DLD1 (cell line): Measurements from ENCODE around the gene F7.
"Not testable (repeated sequence)": the region's sequence is repeated elsewhere in the genome, so short reads cannot be mapped to it uniquely, and the experiment has no call there.

Experiments used
- in situ Hi-C: cut with HindIII; loops from 2 replicates; pipeline ENCODE4 v1.10.0; 2017; ENCODE audit warnings: low sequenced_read_pairs

Gene F7

DNA sequence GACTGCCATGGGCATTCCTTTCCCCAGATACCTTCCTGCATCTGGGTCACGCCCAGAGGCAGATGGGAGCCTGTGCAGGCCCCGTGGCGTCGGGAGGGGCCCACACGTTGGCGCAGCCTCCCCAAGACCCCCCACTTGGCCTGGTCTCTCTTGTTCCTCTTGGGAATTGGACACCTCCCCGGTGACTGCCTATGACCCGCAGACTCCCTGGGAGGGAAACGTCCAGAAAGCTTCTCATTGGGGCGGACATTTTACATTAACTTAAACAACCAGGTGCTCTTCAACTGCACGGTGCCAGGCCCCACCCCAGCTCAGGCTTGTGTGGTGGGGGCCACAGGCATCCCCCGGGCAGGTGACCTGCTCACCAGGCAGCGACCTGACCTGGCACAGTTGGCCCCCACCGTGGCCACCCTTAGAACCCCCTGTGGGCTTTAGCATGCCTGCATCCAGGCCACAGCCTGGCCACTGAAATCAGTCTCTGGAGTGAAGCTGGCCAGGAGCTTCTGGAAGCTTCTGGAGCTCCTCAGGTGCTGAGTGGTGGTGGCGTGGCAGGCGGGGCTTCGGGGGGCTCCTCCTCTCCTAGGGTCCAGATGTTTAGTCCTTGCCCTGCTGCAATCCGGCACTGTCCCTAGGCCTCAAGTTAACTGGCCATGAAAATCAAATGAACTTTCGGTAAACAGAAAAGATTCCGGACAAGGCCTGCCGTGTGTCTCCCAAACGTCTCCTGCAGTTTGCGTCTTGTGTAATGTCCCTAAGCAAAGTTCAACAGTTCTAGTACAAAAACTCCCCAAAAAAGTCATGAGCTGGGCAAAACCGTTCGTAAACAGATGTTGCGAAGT lies 44.3 kb downstream of the F7 start:
- in situ Hi-C loops: no loop called here

DNA sequence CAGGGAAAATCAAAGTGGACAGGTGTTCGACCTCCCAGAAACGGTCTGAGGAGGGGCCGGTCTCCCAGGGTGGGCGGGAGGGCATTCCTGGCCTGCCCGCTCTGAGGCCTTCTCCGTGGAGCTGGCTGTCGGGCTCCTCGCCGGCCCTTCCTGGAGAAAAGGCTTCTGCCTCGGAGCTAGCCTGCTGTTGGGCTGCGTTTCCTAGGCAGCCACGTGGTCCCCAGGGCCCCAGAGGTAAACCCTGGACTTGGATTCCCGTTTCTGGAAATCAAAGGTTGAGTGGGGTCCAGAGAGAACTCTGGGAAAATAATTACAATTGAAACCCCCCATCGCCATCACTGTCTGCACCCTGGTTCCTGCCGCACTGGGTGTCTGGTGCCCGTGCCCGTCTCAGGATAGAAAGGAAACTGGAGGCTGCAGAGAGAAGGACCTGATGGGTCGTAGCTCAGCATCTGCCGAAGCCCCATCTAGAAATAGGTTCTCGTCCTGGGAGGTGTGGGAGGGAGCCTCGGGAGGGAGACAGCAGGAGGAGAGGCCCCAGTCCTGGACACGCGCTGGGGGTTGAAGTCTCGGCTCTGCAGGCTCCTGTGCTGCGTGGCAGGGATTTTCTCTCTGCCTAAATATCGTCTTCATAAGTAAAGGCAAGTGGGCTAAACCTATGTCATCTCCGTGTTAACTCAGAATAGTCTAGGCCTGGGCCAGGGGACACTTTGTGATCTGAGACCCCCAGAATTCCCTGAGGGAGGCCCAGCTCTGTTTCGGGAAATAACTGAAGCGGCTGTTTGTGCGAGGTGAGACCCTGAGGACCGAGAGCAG lies 45.2 kb downstream of the F7 start:
- in situ Hi-C loops: no loop called here

DNA sequence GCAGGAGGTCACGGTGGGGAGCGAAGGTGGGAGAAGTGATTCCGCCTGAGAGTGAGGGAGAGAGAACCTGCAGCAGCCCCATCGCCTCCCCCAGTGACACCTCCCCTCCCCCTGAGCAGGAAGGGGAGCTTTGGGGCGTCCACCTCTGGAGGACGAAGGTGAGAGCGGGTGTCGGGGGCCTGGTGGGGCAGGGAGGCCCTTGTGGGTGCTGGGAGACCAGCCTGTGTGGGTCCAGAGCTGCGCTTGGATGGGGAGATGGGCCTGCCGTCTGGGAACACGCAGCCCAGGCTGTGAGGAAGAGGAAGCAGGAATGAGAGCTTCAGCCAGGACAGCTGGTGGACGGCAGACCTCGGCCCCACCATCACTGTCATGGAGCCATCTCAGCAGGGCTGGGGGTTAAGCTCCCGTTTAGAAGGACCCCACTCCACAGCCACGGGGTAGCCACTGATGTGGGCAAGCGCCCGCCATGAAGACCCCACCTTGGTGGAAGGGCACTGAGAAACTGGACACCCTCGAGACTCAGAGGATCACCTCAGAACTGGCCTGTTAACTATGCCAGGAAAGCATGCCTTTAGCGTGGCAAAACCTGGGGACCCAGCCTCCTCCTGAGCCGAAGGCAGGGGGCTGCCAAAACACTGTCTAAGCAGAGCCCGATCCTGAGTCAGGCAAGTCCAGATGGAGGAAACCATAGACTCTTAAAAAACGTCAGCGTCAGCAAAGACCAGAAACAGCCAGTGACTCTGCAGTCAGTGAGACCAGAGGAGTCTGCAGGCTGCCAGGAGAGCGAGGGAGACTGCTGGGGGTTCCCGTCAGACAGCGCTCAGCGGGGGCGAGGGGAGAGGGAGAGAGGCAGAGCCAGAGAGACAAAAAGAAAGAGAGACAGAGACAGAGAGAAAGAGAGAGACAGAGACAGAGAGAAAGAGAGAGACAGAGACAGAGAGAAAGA lies 46.4 kb downstream of the F7 start:
- in situ Hi-C loops: no loop called here

DNA sequence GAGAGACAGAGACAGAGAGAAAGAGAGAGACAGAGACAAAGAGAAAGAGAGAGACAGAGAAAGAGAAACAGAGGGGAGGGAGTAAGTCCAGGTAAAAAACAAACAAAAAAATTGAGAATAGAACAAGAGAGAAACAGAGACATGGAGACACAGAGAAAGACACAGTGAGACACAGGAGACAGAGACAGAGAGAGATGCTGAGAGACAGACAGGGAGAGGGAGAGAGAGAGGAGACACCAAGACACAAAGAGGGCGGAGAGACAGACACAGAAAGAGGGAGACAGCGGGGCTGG lies 47.0 kb downstream of the F7 start:
- in situ Hi-C loops: no loop called here

DNA sequence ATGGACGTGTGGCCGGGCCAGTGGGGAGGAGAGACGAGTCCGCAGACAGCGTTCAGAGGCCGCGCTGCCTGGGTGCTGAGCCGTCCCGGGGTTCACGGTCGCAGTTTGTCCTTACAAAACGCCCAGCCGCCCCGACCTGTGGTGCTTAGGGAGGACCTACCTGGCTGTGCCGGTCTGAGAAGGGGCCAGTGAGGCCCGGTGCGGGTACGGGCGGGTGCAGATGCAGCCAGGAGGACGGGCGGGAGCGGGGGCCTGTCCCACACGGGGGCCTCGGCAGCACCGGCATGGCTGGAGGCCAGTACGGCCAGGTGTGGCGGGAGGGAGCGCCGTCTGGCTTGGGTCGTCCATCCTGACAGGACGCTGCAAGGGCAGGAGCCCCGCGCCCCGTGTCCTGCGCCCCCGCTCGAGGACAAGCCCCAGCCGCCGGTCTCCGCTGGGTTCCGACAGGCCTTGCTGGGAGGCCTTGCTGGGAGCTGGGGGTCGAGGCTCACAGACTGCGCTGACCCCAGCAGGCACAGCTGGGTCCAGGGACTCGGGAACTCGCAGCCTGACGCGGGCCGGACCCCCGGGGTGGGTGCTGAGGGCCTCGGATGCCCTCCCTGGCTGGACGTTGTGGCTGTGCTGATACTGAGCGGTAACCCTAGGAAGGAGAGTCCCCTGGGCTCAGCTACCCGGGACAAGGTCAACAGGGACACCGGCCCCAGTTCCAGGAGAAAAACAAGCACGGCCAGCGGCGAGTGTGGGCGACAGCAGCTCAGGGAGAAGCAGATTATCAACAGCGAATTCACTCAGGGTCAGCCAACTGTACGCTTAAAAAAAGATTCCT lies 47.6 kb downstream of the F7 start:
- in situ Hi-C loops: no loop called here

DNA sequence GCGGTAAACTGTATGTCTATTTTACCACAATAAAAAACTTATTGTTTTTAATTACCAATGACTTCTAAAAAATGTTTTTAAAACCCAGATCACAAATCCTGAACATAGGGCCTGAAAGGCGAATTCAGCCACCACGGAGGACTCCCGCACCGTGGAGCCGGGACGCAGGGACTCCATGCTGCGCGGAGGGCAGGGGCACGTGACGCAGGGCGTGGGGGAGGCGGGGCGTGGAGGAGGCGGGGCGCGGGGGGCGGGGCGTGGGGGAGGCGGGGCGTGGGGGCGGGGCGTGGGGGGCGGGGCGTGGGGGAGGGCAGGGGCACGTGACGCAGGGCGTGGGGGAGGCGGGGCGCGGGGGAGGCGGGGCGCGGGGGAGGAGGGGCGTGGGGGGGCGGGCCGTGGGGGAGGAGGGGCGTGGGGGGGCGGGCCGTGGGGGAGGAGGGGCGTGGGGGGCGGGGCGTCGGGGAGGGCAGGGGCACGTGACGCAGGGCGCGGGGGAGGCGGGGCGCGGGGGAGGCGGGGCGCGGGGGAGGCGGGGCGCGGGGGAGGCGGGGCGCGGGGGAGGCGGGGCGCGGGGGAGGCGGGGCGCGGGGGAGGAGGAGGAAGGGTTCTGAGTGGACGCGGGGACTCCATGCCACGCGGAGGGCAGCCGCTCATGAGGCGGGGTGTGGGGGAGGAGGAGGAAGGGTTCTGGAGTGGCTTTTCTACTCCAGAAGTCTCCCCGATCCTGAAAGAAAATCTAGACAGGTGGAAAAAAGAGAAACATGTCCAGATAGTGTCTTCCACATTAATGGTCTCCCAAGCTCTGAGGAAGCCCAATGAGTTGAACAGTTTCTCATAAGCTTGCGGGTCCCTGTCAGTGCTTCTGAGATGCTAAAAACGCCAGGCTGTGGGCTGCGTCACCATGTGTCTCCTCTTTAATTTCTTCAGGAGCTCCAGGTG lies 48.5 kb downstream of the F7 start:
- in situ Hi-C loops: no loop called here

DNA sequence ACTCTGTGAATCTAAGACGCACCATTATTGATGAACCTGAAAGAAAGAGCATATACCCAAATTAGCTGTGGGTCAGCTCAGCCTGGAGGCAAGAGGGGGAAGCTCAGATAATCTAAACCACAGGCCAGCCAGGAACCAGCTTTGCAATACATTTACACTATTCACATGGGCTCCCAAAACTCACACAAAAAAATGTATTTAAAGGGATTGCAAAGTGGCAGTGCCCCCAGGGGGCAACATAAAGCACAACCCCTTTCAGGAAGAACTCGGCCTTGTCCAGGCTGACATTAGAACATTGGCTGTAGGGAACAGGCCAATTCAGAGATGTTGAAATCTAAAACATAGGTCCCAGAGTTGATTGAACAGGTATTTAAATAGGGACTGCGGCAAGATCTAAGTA lies 49.6 kb downstream of the F7 start:
- in situ Hi-C loops: no loop called here

DNA sequence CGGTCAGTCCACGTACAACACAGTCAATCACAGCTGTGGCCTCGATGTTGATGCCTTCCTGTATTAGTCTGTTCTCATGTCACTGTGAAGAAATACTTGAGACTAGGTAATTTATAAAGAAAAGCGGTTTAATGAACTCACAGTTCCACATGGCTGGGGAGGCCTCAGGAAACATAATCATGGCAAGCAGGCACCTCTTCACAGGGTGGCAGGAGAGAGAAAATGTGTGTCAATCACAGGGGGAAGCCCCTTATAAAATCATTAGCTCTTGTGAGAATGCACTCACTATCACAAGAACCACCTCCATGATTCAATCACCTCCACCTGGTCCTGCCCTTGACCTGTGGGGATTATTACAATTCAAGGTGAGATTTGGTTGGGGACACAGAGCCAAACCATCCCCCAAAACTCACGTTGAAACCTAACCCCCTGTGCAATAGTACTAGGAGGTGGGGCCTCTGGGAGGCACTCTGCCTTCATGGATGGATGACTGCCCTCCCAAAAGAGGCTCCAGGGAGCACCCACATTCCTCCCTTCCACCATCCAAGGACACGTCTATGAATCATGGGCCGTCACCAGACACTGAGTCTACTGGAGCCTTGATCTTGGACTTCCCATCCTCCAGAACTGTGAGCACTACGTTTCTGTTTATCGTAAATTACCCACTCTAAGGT lies 50.5 kb downstream of the F7 start:
- in situ Hi-C loops: no loop called here

DNA sequence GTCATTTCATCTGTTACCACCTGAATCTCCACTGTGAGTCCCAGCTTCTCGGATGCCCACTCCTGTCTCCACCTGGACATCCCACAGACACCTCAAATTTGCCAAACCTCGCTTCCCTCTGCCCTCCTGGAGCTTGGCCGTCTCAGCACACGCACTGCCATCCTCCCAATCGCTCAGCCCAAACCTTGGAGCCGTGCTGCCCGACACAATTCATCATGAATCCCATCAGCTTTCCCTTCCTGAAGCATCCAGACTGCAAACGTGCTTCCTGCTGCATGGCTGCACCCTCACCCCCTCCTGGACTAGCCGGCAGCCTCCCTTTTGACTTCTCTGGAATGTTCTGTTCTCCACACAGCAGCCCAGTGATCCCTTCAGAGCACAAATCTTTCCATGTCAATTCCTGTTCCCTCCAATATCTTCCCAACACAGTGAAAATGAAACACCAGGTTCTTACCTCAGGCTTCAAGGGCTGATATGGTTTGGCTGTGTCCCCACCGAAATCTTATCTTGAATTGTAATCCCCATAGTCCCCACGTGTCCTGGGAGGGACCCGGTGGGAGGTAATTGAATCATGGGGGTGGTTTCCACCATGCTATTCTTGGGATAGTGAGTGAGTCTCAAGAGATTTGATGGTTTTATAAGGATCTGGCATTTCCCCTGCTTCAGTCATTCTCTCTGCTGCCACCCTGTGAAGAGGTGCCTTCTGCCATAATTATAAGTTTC lies 51.8 kb downstream of the F7 start:
- in situ Hi-C loops: no loop called here

DNA sequence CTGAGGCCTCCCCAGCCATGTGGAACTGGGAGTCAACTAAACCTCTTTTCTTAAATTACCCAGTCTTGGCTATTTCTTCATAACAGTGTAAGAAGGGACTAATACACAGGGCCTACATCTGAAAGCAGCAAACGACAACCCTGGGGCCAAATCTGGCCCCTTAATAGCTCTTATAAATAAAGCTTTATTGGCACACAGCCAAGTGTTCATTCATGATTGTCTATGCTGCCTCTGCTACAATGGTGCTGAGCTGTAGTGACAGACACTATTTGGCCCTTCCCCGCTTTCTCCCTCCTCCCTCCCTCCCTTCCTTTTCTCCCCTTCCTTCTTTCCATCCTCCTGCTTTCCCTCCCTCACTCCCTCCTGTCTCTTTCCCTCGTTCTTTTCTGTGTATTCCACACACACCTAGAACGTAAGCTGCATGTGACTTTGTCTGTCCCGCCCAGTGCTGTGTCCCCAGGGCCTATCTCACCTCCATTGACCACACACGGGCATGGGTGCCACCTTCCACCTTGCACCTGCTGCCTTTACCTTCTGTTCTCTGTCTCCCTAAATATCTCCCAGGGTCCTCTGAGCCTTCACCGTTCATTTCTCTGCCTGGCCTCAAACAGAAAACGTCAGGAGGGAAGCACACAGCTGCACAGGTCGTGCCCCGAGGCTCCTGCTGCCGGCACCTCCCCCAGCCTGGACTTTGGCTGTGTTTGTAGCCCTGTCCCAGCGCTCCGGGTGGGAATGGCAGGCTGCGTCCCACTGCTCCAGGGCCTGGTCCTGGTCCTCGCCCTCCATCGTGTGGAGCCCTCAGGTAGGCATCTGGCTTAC lies 52.5 kb downstream of the F7 start, which contains the start of gene PROZ:
Gene PROZ (plus strand): TSS at position 720 of the 819 bp plus-strand sequence. CDS start 13 bp downstream, at position 733.
- in situ Hi-C loops: no loop called here

DNA sequence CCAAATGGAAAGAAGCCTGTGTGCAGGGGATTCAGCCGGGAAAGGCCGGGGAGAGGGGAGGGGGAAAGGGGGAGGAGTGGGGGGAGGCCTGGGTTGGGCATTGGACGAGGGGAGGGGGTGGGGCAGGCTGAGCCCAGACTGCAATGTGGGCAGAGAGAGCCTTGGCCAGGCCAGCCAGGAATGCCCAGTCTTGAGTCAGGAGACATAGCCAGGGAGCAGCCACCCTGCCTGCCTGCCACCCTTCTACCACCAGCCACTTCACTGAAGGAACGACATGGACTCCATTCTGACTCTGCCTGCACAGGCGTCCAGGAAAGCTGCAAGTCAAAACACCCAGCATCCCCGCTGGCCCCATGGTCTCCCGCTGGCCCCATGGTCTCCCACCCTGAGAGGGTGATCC lies 53.4 kb downstream of the F7 start:
- in situ Hi-C loops: no loop called here

DNA sequence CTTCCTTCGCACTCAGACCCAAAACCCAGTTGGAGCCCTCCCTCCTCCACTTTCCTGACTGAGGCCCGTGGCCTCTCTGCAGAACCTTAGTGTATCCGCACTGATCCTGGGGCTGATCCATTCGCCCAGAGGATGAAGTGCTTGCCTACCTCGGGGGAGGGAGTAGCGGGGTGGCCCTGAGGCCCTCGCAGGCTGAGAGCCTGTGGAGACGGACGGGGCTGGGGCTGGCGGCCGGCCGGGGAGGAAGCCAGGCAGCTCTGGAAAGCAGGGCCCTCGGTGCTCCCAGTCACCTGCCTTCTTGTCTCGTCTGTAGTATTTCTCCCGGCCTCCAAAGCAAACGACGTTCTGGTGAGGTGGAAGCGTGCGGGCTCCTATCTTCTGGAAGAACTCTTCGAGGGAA lies 54.1 kb downstream of the F7 start:
- in situ Hi-C loops: no loop called here

DNA sequence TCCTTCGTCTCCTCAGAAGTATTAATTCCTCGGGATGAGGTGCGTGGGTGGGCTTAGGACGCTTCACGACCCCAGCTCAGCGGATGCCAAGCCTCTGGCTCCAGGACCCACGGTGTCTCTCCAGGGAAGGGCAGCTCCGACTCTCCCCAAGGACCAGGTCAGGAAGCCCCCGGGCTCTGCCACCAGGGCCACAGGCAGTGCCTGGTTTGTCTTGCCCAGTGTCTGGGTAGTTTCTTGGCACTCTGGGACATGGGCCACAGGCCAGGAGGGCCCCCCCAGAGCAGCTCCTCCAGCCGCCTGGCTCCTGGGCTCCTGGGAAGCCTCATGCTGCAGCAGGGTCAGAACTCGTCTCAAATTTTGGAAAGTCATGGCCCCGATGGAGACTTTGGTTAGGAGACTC lies 55.4 kb downstream of the F7 start:
- in situ Hi-C loops: no loop called here

DNA sequence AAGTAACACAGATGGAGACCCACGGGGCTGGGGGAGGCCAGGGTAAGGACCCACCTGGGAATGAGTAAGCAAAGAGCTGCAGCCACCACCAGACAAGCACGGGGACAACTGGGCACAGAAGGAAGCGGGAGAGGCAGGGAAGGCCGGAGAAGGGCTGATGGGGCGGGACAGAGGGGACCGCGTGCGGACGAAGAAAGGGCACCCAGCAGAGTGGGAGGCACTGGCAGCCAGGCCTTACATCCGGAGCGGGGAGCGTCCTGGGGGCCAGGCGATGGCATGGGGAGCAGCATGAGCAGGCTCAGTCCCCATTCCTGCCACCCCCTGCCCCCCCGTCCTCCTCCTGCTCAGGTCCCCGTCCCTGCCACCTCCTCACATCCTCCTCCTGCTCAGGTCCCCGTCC lies 55.8 kb downstream of the F7 start:
- in situ Hi-C loops: no loop called here

DNA sequence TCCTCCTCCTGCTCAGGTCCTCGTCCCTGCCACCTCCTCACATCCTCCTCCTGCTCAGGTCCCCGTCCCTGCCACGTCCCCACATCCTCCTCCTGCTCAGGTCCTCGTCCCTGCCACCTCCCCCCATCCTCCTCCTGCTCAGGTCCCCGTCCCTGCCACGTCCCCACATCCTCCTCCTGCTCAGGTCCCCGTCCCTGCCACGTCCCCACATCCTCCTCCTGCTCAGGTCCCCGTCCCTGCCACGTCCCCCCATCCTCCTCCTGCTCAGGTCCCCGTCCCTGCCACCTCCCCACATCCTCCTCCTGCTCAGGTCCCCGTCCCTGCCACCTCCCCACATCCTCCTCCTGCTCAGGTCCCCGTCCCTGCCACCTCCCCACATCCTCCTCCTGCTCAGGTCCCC lies 56.4 kb downstream of the F7 start:
- in situ Hi-C loops: not testable (repeated sequence)

DNA sequence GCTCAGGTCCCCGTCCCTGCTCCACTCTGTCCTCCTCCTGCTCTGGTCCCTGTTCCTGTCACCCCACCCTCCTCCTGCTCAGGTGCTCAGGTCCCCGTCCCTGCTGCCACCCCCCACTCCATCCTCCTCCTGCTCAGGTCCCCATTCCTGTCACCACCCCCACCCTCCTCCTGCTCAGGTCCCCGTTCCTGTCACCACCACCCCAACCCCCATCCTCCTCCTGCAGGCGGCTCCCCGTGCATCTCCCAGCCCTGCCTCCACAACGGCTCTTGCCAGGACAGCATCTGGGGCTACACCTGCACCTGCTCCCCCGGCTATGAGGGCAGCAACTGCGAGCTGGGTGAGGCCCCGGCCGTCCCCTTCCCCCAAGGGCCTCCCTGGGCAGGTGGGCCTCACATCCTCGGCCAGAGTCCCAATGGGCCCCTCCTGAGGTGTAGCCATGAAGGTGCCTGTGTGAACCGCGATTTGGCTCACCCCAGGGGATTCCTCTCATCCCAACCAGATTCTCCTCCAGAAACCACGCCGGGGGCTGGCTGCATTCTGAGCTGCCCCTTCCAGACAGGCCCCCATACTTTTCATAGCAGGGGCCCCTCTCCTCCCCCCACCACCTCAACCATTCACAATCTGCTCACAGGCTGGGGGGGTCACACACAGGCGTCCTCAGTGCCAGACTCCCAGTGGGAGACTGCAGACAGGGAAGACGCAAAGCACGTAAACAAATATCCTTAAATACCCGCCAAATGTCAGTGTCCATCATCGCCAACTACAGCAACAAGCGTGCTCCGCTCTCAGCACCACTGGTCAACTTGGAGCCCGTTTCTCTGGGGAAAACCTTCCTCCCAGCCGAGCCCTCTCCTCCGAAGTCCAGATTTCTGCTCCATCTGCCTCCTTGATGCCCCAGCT lies 57.4 kb downstream of the F7 start:
- in situ Hi-C loops: no loop called here
